Stimulated activated CD4-positive, alpha-beta T cell treated with anti-CD3 and anti-CD28 coated beads, Interleukin-12 subunit alpha, Interleukin-12 subunit beta, amount 100 ng/mL, for 24 hours (primary cell): ENCODE data around the gene DBNDD2.
A peak's percentile ranks its signal among the peaks of the same experiment; 100 is the strongest.

Experiments
- DNase-seq, 2 experiments: peaks; one replicate each; pipeline ENCODE4 v3.0.0-alpha.2; 2020; ENCODE audit warnings: low read depth in 2 of 2

Gene DBNDD2, protein sequence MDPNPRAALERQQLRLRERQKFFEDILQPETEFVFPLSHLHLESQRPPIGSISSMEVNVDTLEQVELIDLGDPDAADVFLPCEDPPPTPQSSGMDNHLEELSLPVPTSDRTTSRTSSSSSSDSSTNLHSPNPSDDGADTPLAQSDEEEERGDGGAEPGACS

DNA sequence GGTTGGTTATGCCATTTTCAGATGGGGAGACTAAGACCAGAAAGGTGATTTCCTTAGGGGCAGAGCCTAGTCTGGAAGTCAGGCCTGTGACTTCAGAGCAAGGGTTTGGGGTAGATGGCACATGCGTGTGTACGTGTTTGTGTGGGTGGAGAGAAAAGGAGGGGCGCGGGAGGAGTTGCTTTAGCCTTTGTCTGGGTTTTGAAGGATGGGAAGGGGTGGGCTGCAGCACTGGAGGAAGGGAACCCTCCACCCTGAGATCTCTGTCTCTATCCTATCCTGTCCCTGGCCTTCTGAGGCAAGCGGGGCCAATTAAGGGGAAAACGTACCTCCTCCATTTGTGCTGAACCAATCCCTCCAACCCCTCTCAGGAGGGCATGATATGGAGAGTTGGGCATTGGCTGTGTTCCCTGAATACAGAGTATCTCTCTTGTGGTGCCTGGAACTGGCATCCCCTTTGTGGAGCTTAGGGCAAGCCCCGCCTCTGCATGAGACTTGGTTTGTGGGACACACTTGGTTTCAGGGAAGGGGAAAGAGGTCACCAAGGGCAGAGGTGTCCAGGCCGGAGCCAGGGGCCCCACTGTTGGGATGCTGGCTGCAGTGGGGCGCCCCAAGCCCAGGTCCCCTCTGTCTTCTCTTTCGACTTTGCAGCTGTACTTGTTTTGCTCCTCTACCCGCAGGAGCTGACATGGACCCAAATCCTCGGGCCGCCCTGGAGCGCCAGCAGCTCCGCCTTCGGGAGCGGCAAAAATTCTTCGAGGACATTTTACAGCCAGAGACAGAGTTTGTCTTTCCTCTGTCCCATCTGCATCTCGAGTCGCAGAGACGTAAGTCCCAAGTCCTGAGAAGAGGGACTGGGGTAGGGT is at the start of gene DBNDD2:
Gene DBNDD2 (plus strand): TSS at position 507 of the 863 bp plus-strand sequence. CDS start 179 bp downstream, at position 686.
- no peak for DNase-seq

DNA sequence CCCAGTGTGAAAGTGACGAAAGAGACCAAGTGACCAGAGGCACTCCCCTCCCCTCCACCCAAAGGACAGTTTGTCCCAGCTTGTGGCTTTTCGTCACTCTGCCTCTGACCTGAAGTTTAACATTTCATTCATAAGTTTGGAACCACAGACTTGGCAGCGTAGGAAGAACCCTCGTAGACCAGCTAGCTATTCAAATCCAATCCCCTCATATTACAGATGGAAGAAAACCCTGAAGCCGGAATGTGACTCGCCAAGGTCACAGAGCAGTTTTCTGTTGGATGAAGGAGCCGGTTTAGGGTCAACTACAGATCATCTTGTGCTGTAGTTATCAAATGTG is 49.1 kb upstream of the DBNDD2 start:
- no peak for DNase-seq

DNA sequence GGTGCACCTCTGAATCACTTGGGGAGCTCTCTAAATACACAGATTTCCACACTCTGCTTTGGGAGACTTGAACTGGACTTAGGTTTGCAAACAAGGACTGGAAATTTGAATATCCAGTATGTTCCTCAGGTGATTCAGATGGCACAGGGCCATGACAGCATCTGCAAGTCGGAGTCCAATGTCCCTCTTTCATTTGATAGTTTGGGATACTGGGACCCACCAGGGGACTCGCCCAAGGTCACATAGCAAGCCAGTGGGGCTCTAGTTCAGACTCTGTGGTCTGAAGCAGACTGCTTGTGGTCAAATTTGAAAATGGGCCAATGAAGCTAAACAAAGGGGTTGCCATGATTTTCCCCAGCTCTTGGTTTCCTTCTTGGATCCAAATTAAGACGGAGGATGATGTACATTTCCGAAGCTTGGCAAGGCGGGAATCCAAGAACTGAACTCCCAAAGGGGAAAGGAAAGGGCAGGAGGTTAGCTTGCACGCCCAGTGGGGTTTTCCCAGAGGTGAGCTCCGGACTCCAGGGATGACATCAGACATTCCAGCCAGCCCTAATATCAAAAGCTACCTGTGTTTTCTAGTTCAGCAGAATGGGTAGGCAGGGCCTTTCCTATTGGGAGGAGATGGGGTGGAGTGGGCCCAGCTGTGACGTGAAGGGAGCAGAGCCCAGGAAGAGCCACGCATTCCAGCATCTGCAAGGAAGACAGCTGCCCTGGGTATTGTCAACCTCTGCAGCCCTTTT is 48.5 kb upstream of the DBNDD2 start:
- no peak for DNase-seq

DNA sequence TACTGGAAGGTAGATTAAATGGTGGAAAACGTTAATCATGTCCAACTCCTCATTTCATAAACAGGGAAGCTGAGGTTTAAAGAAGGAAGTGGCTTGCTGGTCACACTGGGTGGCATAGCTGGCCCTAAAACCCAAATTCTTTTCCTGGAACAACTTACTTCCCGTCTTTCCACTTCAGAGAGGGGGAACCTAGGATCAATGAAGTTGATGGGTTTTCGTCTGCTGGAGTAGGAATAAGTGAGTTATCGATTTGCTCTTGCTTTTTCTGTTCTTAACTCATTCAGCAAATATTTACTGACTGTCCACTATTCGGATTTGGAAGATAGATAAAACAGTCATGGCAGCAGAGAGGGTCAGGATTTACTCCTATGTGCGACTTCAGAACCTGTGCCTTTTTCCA is 46.3 kb upstream of the DBNDD2 start:
- no peak for DNase-seq

DNA sequence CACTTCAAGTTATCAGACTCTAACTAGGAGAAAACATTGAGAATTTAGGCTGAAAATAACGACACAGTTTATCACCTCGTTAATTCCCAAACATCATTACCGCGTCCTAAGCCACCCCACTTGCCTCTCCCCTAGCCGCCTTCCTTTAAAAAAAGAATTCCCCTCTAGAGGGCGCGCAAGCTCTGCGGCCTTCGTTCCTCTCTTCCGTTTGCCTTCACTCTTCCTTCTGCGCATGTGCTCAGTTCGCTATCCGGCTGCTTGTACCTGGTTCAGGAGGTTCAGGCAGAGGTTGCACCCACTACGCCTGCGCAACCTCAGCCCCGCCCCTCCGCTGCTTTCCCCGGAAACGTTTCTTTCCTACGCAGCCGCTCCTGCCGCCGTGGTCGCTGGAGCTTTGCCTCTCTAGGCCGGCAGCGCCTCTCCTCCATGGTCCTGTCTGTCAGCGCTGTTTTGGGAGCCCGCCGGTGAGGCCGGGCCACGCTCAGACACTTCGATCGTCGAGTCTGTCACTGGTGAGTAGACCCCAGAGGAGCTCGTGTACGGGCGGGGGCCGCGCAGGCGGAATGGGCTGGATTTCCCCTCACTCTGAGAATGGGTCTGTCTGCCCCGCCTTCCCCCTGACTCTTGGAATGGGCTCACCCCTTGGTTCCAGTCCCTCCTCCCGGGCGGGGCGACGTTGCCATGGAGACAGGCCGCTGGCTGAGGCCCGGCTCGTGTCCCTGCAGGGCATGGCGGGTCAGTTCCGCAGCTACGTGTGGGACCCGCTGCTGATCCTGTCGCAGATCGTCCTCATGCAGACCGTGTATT is 45.1 kb upstream of the DBNDD2 start, which contains the start of gene SYS1:
Gene SYS1 (plus strand): TSS at position 353 of the 807 bp plus-strand sequence. CDS start 376 bp downstream, at position 729.
- DNase-seq, result peak; percentile 98

DNA sequence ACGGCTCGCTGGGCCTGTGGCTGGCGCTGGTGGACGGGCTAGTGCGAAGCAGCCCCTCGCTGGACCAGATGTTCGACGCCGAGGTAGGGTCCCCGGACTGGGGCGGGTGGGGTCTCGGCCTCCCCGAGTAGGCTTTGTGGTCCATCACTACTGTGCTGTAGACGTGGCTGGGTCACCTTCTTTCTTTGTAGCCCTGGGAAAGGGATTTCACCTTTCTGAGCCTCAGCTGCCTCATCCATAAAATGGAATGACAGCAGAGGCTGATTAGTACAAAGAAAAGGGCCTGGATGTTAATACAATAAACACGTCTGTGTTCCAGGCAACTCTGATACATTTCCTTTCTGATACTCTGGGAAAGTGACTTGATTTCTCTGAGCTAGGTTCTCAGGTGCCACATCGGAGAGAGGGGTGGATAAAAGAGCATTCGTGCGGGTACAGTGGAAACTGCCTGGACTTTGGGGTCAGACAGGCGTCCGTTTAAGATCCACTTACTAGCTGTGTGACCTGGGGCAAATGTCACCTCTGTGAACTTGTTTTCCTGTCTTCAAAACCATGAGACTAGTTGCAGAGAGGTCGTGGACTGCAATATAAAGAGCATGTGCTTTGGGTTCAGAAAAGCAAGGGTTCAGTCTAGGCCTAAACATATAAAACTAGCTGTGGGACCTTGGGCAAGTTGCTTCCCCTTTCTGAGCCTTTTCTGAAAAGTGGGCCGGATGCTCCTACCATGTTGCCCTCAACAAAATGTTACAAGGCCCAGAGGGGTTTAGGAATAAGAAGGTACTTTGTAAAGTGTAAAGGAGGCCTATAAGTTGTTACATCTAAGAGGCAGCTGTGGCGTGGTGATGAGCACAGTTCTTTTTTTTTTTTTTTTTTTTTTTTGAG is 44.2 kb upstream of the DBNDD2 start:
- no peak for DNase-seq

DNA sequence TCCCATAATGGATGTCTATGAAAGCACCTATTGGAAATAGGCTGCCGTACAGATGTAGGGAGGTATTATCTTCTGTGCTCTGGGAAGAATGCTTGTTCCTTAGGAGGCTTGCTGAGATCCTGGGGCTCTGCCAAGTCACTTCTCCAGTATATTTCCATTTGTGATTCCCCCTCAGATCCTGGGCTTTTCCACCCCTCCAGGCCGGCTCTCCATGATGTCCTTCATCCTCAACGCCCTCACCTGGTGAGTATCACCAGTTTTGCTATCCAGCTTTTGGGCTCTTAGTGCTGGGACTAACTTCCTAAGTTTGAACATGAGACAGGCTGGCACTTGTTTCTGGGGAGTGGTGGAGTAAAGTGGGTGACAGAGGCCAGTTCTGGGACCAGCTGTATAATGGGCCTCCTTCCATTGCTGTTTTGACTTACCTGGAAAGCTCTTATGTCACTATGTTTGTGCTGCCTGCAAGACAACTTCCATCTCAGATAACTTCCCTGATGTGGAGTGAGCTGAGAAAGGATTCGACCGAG is 42.6 kb upstream of the DBNDD2 start:
- no peak for DNase-seq

DNA sequence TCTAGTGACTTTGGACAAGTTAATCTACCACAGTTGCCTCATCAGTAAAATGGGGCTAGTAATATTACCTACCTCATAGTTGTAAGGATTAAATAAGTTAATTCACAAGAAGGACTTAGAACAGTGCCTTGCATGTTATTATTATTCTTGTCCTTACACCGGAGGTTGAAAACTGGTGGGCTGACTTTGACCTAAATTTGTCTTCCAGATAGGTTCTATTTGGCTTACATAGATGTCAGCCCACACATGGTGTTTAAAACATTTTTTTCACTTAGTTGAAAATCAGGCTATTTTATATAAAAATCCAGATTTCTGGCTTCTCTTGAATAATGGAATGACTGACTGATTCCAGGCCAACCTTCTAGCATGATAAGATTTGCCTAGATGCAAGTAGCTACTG is 41.9 kb upstream of the DBNDD2 start:
- no peak for DNase-seq

DNA sequence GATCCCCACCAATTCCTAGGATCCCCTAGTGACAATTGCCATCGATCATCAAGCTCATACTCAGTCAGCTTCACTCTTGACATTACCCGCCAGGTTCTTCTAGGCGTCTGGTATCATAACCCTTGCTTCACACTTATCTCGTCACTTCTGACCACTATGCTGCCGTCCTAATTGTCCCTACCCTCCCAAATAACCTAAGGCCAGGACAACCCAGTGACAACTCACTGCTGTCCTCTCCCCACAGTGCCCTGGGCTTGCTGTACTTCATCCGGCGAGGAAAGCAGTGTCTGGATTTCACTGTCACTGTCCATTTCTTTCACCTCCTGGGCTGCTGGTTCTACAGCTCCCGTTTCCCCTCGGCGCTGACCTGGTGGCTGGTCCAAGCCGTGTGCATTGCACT is 41.5 kb upstream of the DBNDD2 start:
- no peak for DNase-seq

DNA sequence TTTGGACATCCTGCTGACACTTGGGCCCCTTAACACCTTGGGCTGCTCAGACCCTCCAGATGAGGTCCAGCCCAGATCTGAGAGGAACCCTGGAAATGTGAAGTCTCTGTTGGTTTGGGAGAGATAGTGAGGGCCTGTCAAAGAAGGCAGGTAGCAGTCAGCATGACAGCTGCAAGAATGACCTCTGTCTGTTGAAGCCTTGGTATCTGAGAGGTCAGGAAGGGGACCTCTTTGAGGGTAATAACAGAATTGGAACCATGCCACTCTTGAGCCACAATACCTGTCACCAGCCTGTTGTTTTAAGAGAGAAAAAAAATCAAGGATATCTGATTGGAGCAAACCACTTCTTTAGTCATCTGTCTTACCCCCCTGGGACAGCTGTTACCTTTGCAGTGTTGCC is 41.0 kb upstream of the DBNDD2 start:
- no peak for DNase-seq

DNA sequence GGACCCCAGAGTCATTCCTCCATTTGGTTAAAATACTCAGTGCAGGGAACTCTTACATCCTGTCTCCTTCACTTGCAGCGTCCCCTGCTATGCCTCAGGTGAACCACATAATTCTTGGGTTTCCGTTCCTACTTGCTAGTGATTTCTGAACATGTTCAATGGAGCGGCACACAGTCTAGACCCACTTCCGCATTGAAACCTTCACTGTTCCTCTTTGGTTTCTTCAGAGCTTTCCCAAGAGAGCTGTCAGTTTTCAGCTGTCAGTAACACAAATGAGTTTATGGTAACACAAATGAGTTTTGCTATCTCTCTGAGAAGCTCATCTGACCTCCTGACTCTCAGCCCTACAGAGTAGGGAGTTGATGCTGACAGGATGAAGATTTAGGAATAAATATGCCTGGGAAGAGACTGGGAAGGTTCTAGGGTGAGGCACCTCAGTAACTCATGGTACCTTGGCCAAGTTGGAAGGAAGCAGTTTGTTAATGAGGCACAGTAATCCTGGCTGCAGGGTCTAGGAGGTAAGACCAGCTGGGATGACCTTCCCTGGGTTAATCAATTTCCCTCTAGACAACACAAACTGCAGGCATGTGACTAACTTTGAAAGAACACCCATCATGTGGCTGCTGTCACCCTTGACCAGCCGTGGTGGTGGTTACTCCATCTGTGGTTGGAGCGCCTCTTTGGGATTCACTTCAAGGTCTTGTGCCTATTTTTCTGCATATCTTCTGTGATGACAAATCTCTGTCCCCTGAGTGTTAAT is 39.7 kb upstream of the DBNDD2 start:
- no peak for DNase-seq

DNA sequence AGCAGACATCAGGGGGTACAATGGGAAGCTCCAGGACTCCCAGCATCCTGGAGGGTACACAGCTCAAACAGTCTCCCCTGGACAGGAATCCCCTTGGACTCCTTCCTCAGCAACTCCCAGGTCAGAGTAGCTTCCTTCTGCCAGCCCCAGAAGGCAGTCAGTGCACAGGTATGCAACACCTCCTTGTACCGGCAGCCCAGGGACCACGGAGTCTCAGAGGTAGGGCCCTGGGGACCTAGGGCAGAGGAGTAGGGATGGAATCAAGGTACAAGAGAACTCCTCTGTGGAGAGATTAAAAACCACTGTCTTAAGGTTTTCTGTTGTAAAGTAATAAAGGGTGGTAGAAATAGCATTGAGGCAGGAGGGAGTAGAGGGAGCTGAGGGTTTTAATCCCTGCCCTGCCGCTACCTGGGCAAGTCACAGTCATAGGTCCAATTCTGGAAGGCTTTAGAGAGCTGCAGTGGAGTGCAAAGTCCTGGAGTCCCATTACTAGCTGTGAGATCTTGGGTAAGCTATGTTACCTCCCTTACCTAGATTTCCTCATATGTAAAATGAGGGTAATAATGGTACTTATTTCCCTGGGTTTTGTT is 37.4 kb upstream of the DBNDD2 start:
- no peak for DNase-seq

DNA sequence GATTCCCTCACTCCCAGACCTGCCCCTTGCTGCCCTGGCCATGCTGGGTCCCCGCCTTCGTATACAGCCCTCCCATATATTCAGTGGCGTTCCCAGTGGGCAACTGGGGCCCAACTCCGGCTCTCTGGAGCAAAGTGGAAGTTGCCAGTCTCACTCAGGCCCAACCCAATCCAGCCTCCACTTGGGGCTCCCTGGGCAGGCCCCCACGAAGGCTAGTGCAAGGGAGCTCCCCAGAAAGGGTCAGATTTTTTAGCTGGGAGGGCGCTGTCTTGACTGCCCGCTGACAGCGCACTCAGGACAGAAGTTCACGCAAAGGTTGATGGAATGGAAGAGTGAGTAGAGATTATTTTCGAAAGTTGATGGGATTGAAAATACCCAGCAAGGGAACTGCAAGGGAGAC is 35.8 kb upstream of the DBNDD2 start:
- DNase-seq, result no peak

DNA sequence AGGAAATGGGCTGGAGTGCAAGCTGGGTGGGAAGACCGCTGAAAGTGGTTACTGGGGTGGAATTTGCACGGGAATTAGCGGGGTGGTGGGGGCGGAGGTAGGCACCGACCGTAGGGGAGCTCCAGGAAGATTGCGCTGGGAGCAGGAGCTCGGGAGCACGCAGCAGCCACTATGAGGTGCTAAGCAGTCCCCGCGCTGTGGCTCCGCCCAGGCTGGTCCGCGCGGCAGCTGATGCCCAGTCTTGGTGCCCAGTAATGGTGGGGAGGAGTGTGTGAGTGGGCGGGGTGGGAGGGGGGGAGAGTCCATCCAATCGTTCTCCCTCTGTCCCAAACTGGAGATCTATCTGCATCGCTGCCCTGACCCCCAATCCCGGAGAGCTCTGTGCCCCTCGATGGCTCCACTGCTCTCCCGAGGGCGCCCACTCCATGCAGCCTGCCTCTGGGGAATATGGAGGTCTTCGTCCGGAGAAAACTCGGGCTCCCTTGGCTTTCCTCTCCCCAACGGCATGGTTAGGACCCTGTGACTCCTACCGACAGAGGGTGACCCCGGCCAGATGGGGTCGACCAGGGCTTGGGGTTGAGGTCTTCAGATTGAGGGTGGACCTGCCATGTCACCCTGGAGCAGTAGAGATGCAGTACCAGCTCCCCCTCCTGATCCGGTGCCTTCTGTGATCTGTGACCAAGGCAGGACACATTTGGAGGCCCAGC is 35.3 kb upstream of the DBNDD2 start:
- DNase-seq, result no peak

DNA sequence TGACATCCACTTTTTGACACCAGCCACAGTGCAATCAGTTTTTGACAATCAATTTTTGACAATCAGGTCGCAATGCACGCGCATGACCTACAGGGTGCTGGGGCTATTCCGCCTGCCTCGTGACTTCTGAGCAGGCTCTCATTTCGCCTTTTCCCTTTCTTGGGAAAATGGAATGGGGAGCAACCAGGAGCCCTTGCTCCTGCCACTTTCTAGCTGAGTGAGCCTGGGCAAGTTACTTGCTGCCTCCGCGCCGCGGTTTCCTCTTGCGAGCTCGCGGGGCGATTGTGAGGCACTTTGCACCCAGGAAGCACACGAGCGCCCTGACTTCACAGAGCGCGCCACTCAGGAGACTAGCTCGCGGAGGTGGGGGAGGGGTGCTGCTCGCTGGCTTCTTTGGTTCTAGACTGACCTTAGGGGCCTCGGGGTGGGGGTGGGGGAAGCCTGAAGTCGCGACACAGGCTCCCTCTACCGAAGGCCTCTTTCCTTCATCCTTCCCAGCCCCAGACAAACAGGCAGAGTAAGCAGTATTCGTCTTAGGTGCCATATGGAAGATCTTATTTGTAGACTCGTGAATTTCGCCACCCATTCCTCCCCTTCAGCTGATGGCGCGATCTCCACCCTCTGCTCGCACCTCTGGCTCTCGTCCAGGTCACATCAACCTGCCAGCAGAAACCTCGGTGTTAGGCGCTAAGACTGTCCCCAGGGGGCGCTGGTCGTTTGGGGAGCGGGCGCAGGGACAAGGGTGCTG is 34.6 kb upstream of the DBNDD2 start:
- peak; percentile 76 to 90 for DNase-seq

DNA sequence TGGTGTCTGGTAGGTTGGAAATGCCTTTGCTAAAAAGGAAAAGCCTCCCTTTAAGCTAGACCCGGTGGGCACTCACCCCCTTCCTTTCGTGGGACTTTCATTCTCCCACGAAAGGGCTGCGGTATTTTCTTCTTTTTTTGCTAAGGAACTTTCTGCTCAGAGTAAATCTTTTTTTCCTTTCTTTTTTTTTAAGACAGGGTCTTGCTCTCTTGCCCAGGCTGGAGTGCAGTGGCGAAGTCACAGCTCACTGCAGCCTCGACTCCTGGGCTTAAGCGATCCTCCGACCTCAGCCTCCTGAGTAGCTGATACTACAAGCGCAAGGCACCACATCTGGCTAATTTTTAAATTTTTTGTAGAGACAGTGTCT is 34.0 kb upstream of the DBNDD2 start:
- no peak for DNase-seq

DNA sequence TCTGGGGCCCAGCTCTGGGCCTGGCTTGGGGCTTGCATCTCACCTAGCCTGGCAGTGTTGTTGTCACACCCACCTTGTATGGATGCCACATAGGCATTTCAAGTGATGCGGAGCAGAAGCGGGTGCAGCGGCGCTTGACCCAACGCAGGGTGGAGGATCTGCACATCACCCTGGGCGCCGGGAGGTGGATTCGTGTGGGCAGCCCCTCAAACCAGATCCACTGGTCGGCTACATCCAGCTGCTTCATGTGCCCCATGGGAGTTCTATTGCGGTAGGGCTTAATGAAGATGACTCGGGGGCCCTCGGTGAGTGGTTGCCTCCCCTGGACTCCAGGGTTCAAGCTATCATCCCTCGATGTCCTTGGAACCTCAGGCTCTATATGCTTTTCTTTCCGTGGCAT is 33.1 kb upstream of the DBNDD2 start:
- DNase-seq, result no peak

DNA sequence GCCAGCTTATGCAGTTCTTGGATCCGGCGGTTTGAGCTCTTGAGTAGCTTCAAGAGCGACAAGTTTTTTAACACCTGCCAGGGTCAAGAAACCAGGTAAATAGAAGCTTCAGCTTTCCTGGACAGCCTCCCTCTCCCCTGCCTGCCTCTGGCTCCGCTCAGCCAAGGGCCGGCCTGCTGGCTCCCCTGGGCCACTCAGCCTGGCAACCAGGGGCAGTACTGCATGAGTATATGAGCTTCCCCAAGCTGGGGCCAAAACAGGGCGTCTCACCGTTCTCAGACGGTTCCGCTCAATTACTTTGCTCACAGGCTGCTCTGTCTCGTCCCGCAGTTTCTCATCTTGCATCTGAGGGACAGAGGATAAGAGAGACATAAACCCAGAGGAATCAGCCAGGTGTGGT is 30.8 kb upstream of the DBNDD2 start:
- no peak for DNase-seq
